H1 (cell line): ENCODE measurements around the gene MPPE1. TPM values are rescaled to one million over a fixed set of nuclear protein-coding genes. Genes with fewer than 3 reads are reported as not detected.

ENCODE experiments used
- CTCF ChIA-PET: fragments of 300-600 bp; sonication (Branson Sonifier 250); formaldehyde crosslinking; loops from one replicate; lab custom pipeline; 2021; ENCODE audit not compliant: partially characterized antibody; lab: Charles Lee
- POLR2A ChIA-PET: fragments of 300-600 bp; sonication (Branson Sonifier 250); formaldehyde crosslinking; loops from one replicate; lab custom pipeline; 2021; ENCODE audit warnings: inconsistent platforms; ENCODE audit not compliant: partially characterized antibody; lab: Charles Lee
- DNase-seq, 2 experiments: peaks; one replicate each; pipeline versions ENCODE4 v3.0.0 to v3.0.0-alpha.2; 2010 to 2022; ENCODE audit warnings: low spot score in 2 of 2, low read depth in 1 of 2, mixed read lengths in 1 of 2
- FAIRE-seq: peaks from 2 replicates; lab custom pipeline; 2011; peaks lifted over from hg19 to GRCh38; lab: Jason Lieb, UNC
- H2AFZ ChIP-seq: 2 replicates; pipeline ENCODE4 v1.8.1; 2012; ENCODE audit warnings: low read length, inconsistent platforms
- H2AK5ac ChIP-seq: 2 replicates; pipeline ENCODE4 v1.6.1; 2013; ENCODE audit warnings: low read depth, low read length
- H2BK120ac ChIP-seq: replicated peaks from 2 replicates; pipeline ENCODE3; 2013; ENCODE audit warnings: low read depth, low read length, inconsistent platforms
- H2BK12ac ChIP-seq: 2 replicates; pipeline ENCODE4 v1.6.1; 2013; ENCODE audit warnings: low read depth, low read length
- H2BK15ac ChIP-seq: 2 replicates; pipeline ENCODE4 v1.6.1; 2013; ENCODE audit warnings: low read length
- H2BK20ac ChIP-seq: 2 replicates; pipeline ENCODE4 v1.6.1; 2013; ENCODE audit warnings: low read length
- H2BK5ac ChIP-seq: 2 replicates; pipeline ENCODE4 v1.6.1; 2013; ENCODE audit warnings: low read depth, low read length
- H3K14ac ChIP-seq: 2 replicates; pipeline ENCODE4 v1.6.1; 2013; ENCODE audit warnings: inconsistent platforms; ENCODE audit not compliant: insufficient read length
- H3K18ac ChIP-seq: 2 replicates; pipeline ENCODE4 v1.6.1; 2013; ENCODE audit warnings: low read length; ENCODE audit errors: extremely low read depth
- H3K23ac ChIP-seq: 2 replicates; pipeline ENCODE4 v1.6.1; 2013; ENCODE audit warnings: inconsistent platforms; ENCODE audit not compliant: insufficient read length
- H3K23me2 ChIP-seq: 2 replicates; pipeline ENCODE4 v1.6.1; 2013; ENCODE audit warnings: low read depth, low read length
- H3K27ac ChIP-seq: 2 replicates; pipeline ENCODE4 v1.6.1; 2011; ENCODE audit warnings: low read depth, low read length, inconsistent platforms
- H3K27me3 ChIP-seq, 4 experiments: replicated peaks in 1 of 4; 1 replicate in 1 of 4; 2 replicates in 3 of 4; pipeline versions ENCODE4 v1.6.1 to v1.8.1; 2011 to 2013; ENCODE audit warnings: low read length in 3 of 4, mild to moderate bottlenecking in 3 of 4, inconsistent platforms in 2 of 4, mixed read lengths in 2 of 4, moderate library complexity in 1 of 4; ENCODE audit not compliant: control insufficient read depth in 3 of 4, insufficient read depth in 3 of 4; ENCODE audit errors: extremely low read depth in 1 of 4
- H3K36me3 ChIP-seq, 4 experiments: 2 replicates each; pipeline versions ENCODE4 v1.6.1 to v1.8.1; 2011 to 2013; ENCODE audit warnings: mild to moderate bottlenecking in 4 of 4, low read length in 3 of 4, moderate library complexity in 2 of 4, control low read depth in 1 of 4, inconsistent platforms in 1 of 4; ENCODE audit not compliant: insufficient read depth in 4 of 4, control insufficient read depth in 2 of 4
- H3K4ac ChIP-seq: replicated peaks from 2 replicates; pipeline ENCODE3; 2013; ENCODE audit warnings: low read length, low read depth, mixed read lengths, inconsistent platforms; ENCODE audit not compliant: insufficient read length
- H3K4me1 ChIP-seq, 4 experiments: replicated peaks in 1 of 4; 1 replicate in 1 of 4; 2 replicates in 3 of 4; pipeline versions ENCODE4 v1.6.1 to v1.8.1; 2011 to 2013; ENCODE audit warnings: low read length in 3 of 4, inconsistent platforms in 2 of 4, mixed read lengths in 1 of 4; ENCODE audit not compliant: insufficient read depth in 4 of 4, control insufficient read depth in 3 of 4
- H3K4me2 ChIP-seq, 2 experiments: 2 replicates each; pipeline versions ENCODE4 v1.6.1 to v1.8.1; 2011 to 2013; ENCODE audit warnings: low read depth in 2 of 2, low read length in 2 of 2, control low read depth in 1 of 2, inconsistent platforms in 1 of 2, mild to moderate bottlenecking in 1 of 2; ENCODE audit not compliant: insufficient read depth in 1 of 2
- H3K4me3 ChIP-seq, 4 experiments: fragments of 200-600, 300-600 bp in 1 of 4; sonication (generic), shearing (Covaris generic), sonication (Bioruptor Twin) in 1 of 4; 2 replicates each; pipeline versions ENCODE4 v1.5.1 to v1.8.1; 2011 to 2016; ENCODE audit warnings: low read length in 4 of 4, low read depth in 3 of 4, control low read depth in 2 of 4, inconsistent platforms in 2 of 4, mild to moderate bottlenecking in 2 of 4, mixed read lengths in 1 of 4, moderate library complexity in 1 of 4; ENCODE audit not compliant: insufficient read depth in 2 of 4; ENCODE audit errors: extremely low read depth in 1 of 4
- H3K56ac ChIP-seq: replicated peaks from 2 replicates; pipeline ENCODE3; 2013; ENCODE audit warnings: low read depth, mild to moderate bottlenecking, mixed read lengths, low read length, inconsistent platforms; ENCODE audit not compliant: insufficient read length
- H3K79me1 ChIP-seq: 2 replicates; pipeline ENCODE4 v1.6.1; 2013; ENCODE audit warnings: low read depth, low read length, control low read depth
- H3K79me2 ChIP-seq, 2 experiments: 2 replicates each; pipeline versions ENCODE4 v1.6.1 to v1.8.1; 2012 to 2013; ENCODE audit warnings: low read length in 2 of 2, mild to moderate bottlenecking in 2 of 2, inconsistent platforms in 1 of 2; ENCODE audit not compliant: insufficient read depth in 2 of 2, control insufficient read depth in 1 of 2
- H3K9ac ChIP-seq, 4 experiments: replicated peaks in 1 of 4; 1 replicate in 1 of 4; 2 replicates in 3 of 4; pipeline versions ENCODE4 v1.6.1 to v1.8.1; 2011 to 2013; ENCODE audit warnings: low read depth in 3 of 4, low read length in 3 of 4, control low read depth in 2 of 4, mild to moderate bottlenecking in 2 of 4, moderate library complexity in 2 of 4, inconsistent platforms in 1 of 4; ENCODE audit errors: extremely low read depth in 1 of 4
- H3K9me3 ChIP-seq, 2 experiments: 2 replicates each; pipeline versions ENCODE4 v1.6.1 to v1.8.1; 2012 to 2013; ENCODE audit warnings: mild to moderate bottlenecking in 2 of 2, moderate library complexity in 2 of 2, control low read depth in 1 of 2, inconsistent platforms in 1 of 2, low read depth in 1 of 2, low read length in 1 of 2, mixed read lengths in 1 of 2; ENCODE audit not compliant: insufficient read depth in 2 of 2
- H4K20me1 ChIP-seq, 2 experiments: replicated peaks in 1 of 2; 2 replicates each; pipeline versions ENCODE3 to v1.8.1; 2011 to 2013; ENCODE audit warnings: inconsistent platforms in 2 of 2, low read length in 2 of 2, mild to moderate bottlenecking in 1 of 2; ENCODE audit not compliant: insufficient read depth in 2 of 2, control insufficient read depth in 1 of 2
- H4K5ac ChIP-seq: 2 replicates; pipeline ENCODE4 v1.6.1; 2013; ENCODE audit warnings: low read length, low read depth, mixed read lengths, inconsistent platforms; ENCODE audit not compliant: insufficient read length
- H4K8ac ChIP-seq: 2 replicates; pipeline ENCODE4 v1.8.0; 2013; ENCODE audit warnings: mild to moderate bottlenecking, moderate library complexity, low read length, inconsistent platforms; ENCODE audit not compliant: insufficient read depth; ENCODE audit errors: extremely low read depth
- H4K91ac ChIP-seq: replicated peaks from 2 replicates; pipeline ENCODE3; 2013; ENCODE audit warnings: low read length, mixed read lengths, inconsistent platforms; ENCODE audit not compliant: insufficient read length
- BACH1 ChIP-seq: IDR thresholded peaks from 2 replicates; pipeline ENCODE4 v1.6.1; 2012; ENCODE audit warnings: low read length, improper control_type of control experiment
- E2F6 ChIP-seq: IDR thresholded peaks from 2 replicates; pipeline ENCODE4 v1.6.1; 2012; ENCODE audit warnings: inconsistent platforms
- EZH2 ChIP-seq: fragments of 200-600 bp; sonication (generic); IDR thresholded peaks from 2 replicates; pipeline ENCODE4 v1.7.1; 2012; ENCODE audit warnings: low read depth, mild to moderate bottlenecking, moderate library complexity, low read length, inconsistent platforms; ENCODE audit not compliant: severe bottlenecking
- KDM5A ChIP-seq: fragments of 200-600 bp; IDR thresholded peaks from 2 replicates; pipeline ENCODE4 v1.7.1; 2012; ENCODE audit warnings: mild to moderate bottlenecking, low read length, inconsistent platforms, mixed read lengths
- SP1 ChIP-seq: IDR thresholded peaks from 2 replicates; pipeline ENCODE4 v1.6.1; 2011; ENCODE audit warnings: low read depth, low read length
- USF2 ChIP-seq: IDR thresholded peaks from 2 replicates; pipeline ENCODE4 v1.6.1; 2011; ENCODE audit warnings: low read length, improper control_type of control experiment
- YY1 ChIP-seq: IDR thresholded peaks from 2 replicates; pipeline ENCODE4 v1.6.1; 2011; ENCODE audit warnings: low read depth, mild to moderate bottlenecking, low read length
- WGBS, 2 experiments: shearing (Covaris generic) in 1 of 2; methylation state at CpG; one replicate each; pipeline versions ENCODE4 v1.1.6 to v1.1.7; 2013 to 2015; ENCODE audit warnings: low lambda C conversion rate in 2 of 2, mixed read lengths in 2 of 2, inconsistent platforms in 1 of 2, low coverage in 1 of 2, missing lambda C conversion rate in 1 of 2; ENCODE audit not compliant: insufficient replicate concordance in 2 of 2, insufficient coverage in 1 of 2, insufficient read length in 1 of 2; ENCODE audit errors: extremely low coverage in 1 of 2, missing lambda C conversion rate in 1 of 2; 5-methylcytosine and 5-hydroxymethylcytosine counted together
- polyA plus RNA-seq, 7 experiments: library from polyadenylated mRNA; depleted of rRNA in 3 of 7; stranded (reverse) in 5 of 7; unstranded in 2 of 7; fragments of >200 nt in 5 of 7; fragments of 200-250 nt in 2 of 7; gene quantifications; 1 replicate in 5 of 7; 2 replicates in 1 of 7; 4 replicates in 1 of 7; pipeline versions ENCODE4 v1.2.1 to v1.2.3, GENCODE V29; 2011 to 2013; ENCODE audit warnings: missing spikeins in 2 of 7, mixed read lengths in 2 of 7
- total RNA-seq: library from RNA; stranded (reverse); fragmentation: NEBNext Ultra II Directional; extraction: Animal tissue kit (Norgen Biotek cat#: 25700); gene quantifications from 2 replicates; pipeline ENCODE4 v1.2.1, GENCODE V29; 2021

The MPPE1 gene
- total and polyA plus RNA-seq, 2 of the 8 experiments (the other 6 are each of a cell fraction or from before 2014, with no cell fraction given): 13.7 to 20.9 TPM

GRCh38 chr18:11940956-11941355, 32.8 kb upstream of the MPPE1 start:
- Histone ChIP-seq H3K23ac (no peak overlapping the region), H3K4me2 (no peak overlapping the region), H3K9ac (no peak overlapping the region), H3K14ac (no peak overlapping the region), H3K79me1 (no peaks in the 10 kb centered on the region), H3K4me3 (no peak overlapping the region), H4K8ac (no peak overlapping the region), H3K27ac (no peak overlapping the region), H3K18ac (no peak overlapping the region), H3K4ac (no peak overlapping the region), H3K9me3 (no peaks in the 10 kb centered on the region), H3K27me3 (no peaks in the 10 kb centered on the region), H2AFZ (no peak overlapping the region), H3K56ac (no peak overlapping the region), H4K5ac (no peak overlapping the region), H3K36me3 (no peaks in the 10 kb centered on the region), H2BK12ac (no peak overlapping the region), H2BK15ac (no peak overlapping the region), H2BK5ac (no peak overlapping the region), H4K20me1 (no peaks in the 10 kb centered on the region), H4K91ac (no peak overlapping the region), H2BK120ac (no peak overlapping the region), H2AK5ac (no peak overlapping the region), H2BK20ac (no peak overlapping the region), H3K4me1 (no peaks in the 10 kb centered on the region), H3K23me2 (no peaks in the 10 kb centered on the region), H3K79me2 (no peaks in the 10 kb centered on the region)
- TF ChIP-seq SP1 (no peak), BACH1 (no peak), EZH2 (no peak), YY1 (no peak), KDM5A (no peak), E2F6 (no peak), USF2 (no peak)
- ChIA-PET POLR2A (interaction anchor here (2.2 to 2.4 kb wide), 2 partner anchors 14 to 54 kb away, joined by 6 to 9 read pairs; no protein-coding TSS in a partner anchor), CTCF (interaction anchor here (1.7 to 22.3 kb wide), 6 partner anchors 7 to 98 kb away, joined by 7 to 471 read pairs (median 42); partner anchors contain the start of gene IMPA2)
- WGBS, 2 experiments: 98% methylated on average over 2 of the region's 2 CpGs; no CpG with 5 or more reads in 1 of the 2 experiments
- DNase-seq: no peak
- FAIRE-seq: no peak
